Peyer's patch (tissue), 4 donors: ENCODE results near the gene BSPRY.

Experiments used
- CTCF ChIP-seq, 6 experiments: fragments of 450-650 bp in 4 of 6; fragments of 200-600 bp in 2 of 6; sonication (generic) in 1 of 6; IDR thresholded peaks; one replicate each; pipeline ENCODE4 v1.5.1; 2017 to 2019; ENCODE audit warnings: antibody characterized with exemption in 6 of 6, mild to moderate bottlenecking in 3 of 6, moderate library complexity in 1 of 6
- POLR2A ChIP-seq, 2 donors: fragments of 450-650 bp; IDR thresholded peaks; one replicate each; pipeline ENCODE4 v1.5.1; 2017; ENCODE audit warnings: antibody characterized with exemption in 2 of 2, mild to moderate bottlenecking in 2 of 2, moderate library complexity in 2 of 2

- TF ChIP-seq POLR2A (IDR thresholded peaks at IDR 0.05) (no peak), CTCF (IDR thresholded peaks at IDR 0.05) (no peak)
Measured at GRCh38 chr9:113337714-113338113, 11.6 kb upstream of the BSPRY start.
